Liver (tissue), 9 donors: Measurements from ENCODE around the gene PKDREJ. TPM values are rescaled to one million over a fixed set of nuclear protein-coding genes. Genes with fewer than 3 reads are reported as not detected.

Experiments
- DNase-seq: peaks from one replicate; pipeline ENCODE4 v3.0.0-alpha.2; 2017; ENCODE audit warnings: low spot score
- H3K27ac ChIP-seq, 2 donors: one replicate each; pipeline ENCODE4 v1.7.0; 2013; ENCODE audit warnings: inconsistent platforms in 2 of 2, low read length in 2 of 2, control low read depth in 1 of 2, low read depth in 1 of 2, mild to moderate bottlenecking in 1 of 2
- H3K27me3 ChIP-seq, 4 donors: one replicate each; pipeline versions ENCODE4 v1.6.1 to v1.7.0; 2013; ENCODE audit warnings: low read length in 3 of 4, inconsistent platforms in 1 of 4, mild to moderate bottlenecking in 1 of 4, moderate library complexity in 1 of 4; ENCODE audit not compliant: control insufficient read depth in 4 of 4, insufficient read depth in 4 of 4
- H3K36me3 ChIP-seq, 4 donors: one replicate each; pipeline versions ENCODE4 v1.6.1 to v1.7.0; 2013; ENCODE audit warnings: low read length in 3 of 4, mild to moderate bottlenecking in 3 of 4, low read depth in 1 of 4, moderate library complexity in 1 of 4; ENCODE audit not compliant: control insufficient read depth in 4 of 4, insufficient read depth in 3 of 4
- H3K4me1 ChIP-seq, 4 donors: one replicate each; pipeline versions ENCODE4 v1.6.1 to v1.7.0; 2013; ENCODE audit warnings: low read length in 3 of 4, mild to moderate bottlenecking in 3 of 4, moderate library complexity in 1 of 4; ENCODE audit not compliant: control insufficient read depth in 4 of 4, insufficient read depth in 4 of 4
- H3K4me3 ChIP-seq, 3 donors: one replicate each; pipeline versions ENCODE4 v1.6.1 to v1.7.0; 2013; ENCODE audit warnings: low read length in 3 of 3, control low read depth in 1 of 3, low read depth in 1 of 3, mild to moderate bottlenecking in 1 of 3
- H3K9ac ChIP-seq, 2 donors: one replicate each; pipeline ENCODE4 v1.7.0; 2013; ENCODE audit warnings: low read length in 2 of 2, mild to moderate bottlenecking in 2 of 2, moderate library complexity in 2 of 2, control low read depth in 1 of 2, low read depth in 1 of 2
- H3K9me3 ChIP-seq, 4 donors: one replicate each; pipeline versions ENCODE4 v1.6.1 to v1.7.0; 2013; ENCODE audit warnings: low read length in 3 of 4; ENCODE audit not compliant: control insufficient read depth in 4 of 4
- EGR1 ChIP-seq, 2 donors: IDR thresholded peaks; 2 replicates each; pipeline ENCODE4 v1.6.1; 2016 to 2018; ENCODE audit warnings: antibody characterized with exemption in 2 of 2, low read depth in 2 of 2
- FOXA1 ChIP-seq: IDR thresholded peaks from 2 replicates; pipeline ENCODE4 v1.6.1; 2016; ENCODE audit warnings: antibody characterized with exemption
- FOXA2 ChIP-seq: IDR thresholded peaks from 2 replicates; pipeline ENCODE4 v1.6.1; 2016; ENCODE audit warnings: antibody characterized with exemption
- GABPA ChIP-seq, 2 donors: IDR thresholded peaks in 1 of 2; conservative IDR thresholded peaks in 1 of 2; 2 replicates each; pipeline ENCODE4 v1.6.1; 2016; ENCODE audit warnings: antibody characterized with exemption in 2 of 2, mild to moderate bottlenecking in 1 of 2, moderate library complexity in 1 of 2
- HNF4A ChIP-seq, 2 donors: conservative IDR thresholded peaks; 2 replicates each; pipeline ENCODE4 v1.6.1; 2016; ENCODE audit warnings: antibody characterized with exemption in 2 of 2, mild to moderate bottlenecking in 2 of 2
- HNF4G ChIP-seq: IDR thresholded peaks from 2 replicates; pipeline ENCODE4 v1.6.1; 2016; ENCODE audit warnings: antibody characterized with exemption
- JUND ChIP-seq, 2 donors: IDR thresholded peaks; 2 replicates each; pipeline ENCODE4 v1.6.1; 2016; ENCODE audit warnings: antibody characterized with exemption in 2 of 2
- NR2F2 ChIP-seq: IDR thresholded peaks from 2 replicates; pipeline ENCODE4 v1.6.1; 2016; ENCODE audit warnings: antibody characterized with exemption
- RAD21 ChIP-seq, 2 donors: IDR thresholded peaks; 2 replicates each; pipeline ENCODE4 v1.6.1; 2016; ENCODE audit warnings: antibody characterized with exemption in 2 of 2, mild to moderate bottlenecking in 2 of 2
- RXRA ChIP-seq, 2 donors: IDR thresholded peaks; 2 replicates each; pipeline ENCODE4 v1.6.1; 2017 to 2018; ENCODE audit warnings: antibody characterized with exemption in 2 of 2, mild to moderate bottlenecking in 1 of 2
- SP1 ChIP-seq: IDR thresholded peaks from 2 replicates; pipeline ENCODE4 v1.6.1; 2018; ENCODE audit warnings: antibody characterized with exemption, mild to moderate bottlenecking
- TAF1 ChIP-seq: conservative IDR thresholded peaks from 2 replicates; pipeline ENCODE4 v1.6.1; 2016; ENCODE audit warnings: antibody characterized with exemption, mild to moderate bottlenecking
- YY1 ChIP-seq: IDR thresholded peaks from 2 replicates; pipeline ENCODE4 v1.6.1; 2016; ENCODE audit warnings: antibody characterized with exemption, mild to moderate bottlenecking
- WGBS: extraction: QIAGEN DNeasy Blood & Tissue Kit; methylation state at CpG from one replicate; pipeline ENCODE4 v1.1.7; 2013; 5-methylcytosine and 5-hydroxymethylcytosine counted together
- polyA plus RNA-seq, 2 donors: library from polyadenylated mRNA; stranded (reverse) in 1 of 2; unstranded in 1 of 2; fragments of 200-250 nt in 1 of 2; fragments of >200 nt in 1 of 2; fragmentation: Nextera tagmentation in 1 of 2; extraction: Ambion mirVana in 1 of 2; gene quantifications; one replicate each; pipeline versions ENCODE4 v1.2.1 to v1.2.3, GENCODE V29; 2013 to 2015
- total RNA-seq, 2 donors: library from RNA; depleted of rRNA; stranded (reverse); fragments of >200 nt; gene quantifications; one replicate each; pipeline ENCODE4 v1.2.3, GENCODE V29; 2014
- TF ChIP-seq, protein P1 (sequence below): fragments of 150-350 bp; IDR thresholded peaks from 2 replicates; pipeline ENCODE4 v1.5.1; 2017; ENCODE audit warnings: improper control_type of control experiment, low read depth, low read length; ENCODE audit not compliant: missing input control
- TF ChIP-seq, protein P2 (sequence below): IDR thresholded peaks from 2 replicates; pipeline ENCODE4 v1.6.1; 2016; ENCODE audit warnings: antibody characterized with exemption
- TF ChIP-seq, protein P3 (sequence below): IDR thresholded peaks from 2 replicates; pipeline ENCODE4 v1.6.1; 2016; ENCODE audit warnings: antibody characterized with exemption
- TF ChIP-seq, protein P4 (sequence below): IDR thresholded peaks from 2 replicates; pipeline ENCODE4 v1.6.1; 2016; ENCODE audit warnings: antibody characterized with exemption
- TF ChIP-seq, protein P5 (sequence below): IDR thresholded peaks from 2 replicates; pipeline ENCODE4 v1.6.1; 2016; ENCODE audit warnings: antibody characterized with exemption, mild to moderate bottlenecking
- donor health status: healthy.
- donor health status: healthy.
- donor health status: healthy.
- donor health status: healthy.
- donor health status: healthy.

PKDREJ gene
- total and polyA plus RNA-seq, 4 donors, result under 0.01 to 0.05 (median 0.02) TPM

DNA sequence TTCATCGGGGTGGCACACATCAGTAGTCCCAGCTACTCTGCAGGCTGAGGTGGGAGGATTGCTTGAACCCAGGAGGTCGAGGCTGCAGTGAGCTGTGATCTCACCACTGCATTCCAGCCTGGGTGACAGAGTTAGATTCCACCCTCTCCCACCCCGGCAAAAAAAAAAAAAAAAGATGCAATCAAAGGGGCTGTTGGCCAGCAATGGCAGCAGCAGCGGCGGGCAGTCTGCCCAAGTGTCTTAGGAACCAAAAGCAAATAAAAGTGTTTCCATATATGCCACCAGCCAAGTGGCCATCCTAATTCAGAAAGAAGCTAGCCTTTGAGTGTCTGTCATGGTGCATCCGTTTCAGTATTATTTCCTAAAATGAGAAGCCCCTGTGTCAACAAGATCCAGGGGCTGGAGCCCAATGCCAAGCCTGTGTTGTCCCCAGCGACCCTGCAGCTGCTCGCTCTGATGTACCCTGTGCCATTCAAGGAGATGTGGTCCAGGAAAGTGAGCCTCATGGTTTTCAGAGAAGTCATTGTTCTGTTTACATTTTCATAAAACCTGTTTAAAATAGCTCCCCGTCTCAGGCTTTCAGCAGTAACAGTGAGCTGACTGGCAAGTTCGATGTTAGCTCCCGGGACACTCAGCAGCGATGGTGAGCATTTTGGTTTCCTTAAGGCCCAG lies 25.6 kb downstream of the PKDREJ start:
- H3K4me1 ChIP-seq, result peaks cover 4 to 18% (median 13%) of the 10 kb centered on the region in 4 donors
- H3K27ac ChIP-seq, result no peak overlapping the region
- no peaks in the 10 kb centered on the region for H3K27me3 ChIP-seq
- H3K36me3 ChIP-seq, result peaks cover 18 to 41% (median 37%) of the 10 kb centered on the region in 4 donors
- no peak overlapping the region for H3K4me3 ChIP-seq
- no peaks in the 10 kb centered on the region for H3K9me3 ChIP-seq
- H3K9ac ChIP-seq, result no peak overlapping the region
- TF ChIP-seq, protein P1, sequence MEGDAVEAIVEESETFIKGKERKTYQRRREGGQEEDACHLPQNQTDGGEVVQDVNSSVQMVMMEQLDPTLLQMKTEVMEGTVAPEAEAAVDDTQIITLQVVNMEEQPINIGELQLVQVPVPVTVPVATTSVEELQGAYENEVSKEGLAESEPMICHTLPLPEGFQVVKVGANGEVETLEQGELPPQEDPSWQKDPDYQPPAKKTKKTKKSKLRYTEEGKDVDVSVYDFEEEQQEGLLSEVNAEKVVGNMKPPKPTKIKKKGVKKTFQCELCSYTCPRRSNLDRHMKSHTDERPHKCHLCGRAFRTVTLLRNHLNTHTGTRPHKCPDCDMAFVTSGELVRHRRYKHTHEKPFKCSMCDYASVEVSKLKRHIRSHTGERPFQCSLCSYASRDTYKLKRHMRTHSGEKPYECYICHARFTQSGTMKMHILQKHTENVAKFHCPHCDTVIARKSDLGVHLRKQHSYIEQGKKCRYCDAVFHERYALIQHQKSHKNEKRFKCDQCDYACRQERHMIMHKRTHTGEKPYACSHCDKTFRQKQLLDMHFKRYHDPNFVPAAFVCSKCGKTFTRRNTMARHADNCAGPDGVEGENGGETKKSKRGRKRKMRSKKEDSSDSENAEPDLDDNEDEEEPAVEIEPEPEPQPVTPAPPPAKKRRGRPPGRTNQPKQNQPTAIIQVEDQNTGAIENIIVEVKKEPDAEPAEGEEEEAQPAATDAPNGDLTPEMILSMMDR, result no peak
- WGBS, result 95% methylated on average over 12 of the region's 12 CpGs
- DNase-seq, result no peak

DNA sequence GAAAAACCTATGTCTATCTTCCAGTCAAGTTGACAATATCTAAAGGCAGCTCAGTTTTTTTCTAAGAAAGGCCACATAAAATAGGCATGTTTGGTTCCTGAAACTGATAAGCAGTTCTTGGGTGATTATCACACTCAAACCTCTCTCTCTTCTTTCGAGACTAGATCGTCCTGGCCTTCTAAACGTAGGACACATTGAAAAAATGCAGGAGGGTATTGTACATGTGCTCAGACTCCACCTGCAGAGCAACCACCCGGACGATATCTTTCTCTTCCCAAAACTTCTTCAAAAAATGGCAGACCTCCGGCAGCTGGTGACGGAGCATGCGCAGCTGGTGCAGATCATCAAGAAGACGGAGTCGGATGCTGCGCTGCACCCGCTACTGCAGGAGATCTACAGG lies 28.2 kb downstream of the PKDREJ start:
- TF ChIP-seq YY1 (no peak), HNF4A (conservative IDR thresholded peaks at IDR 0.05) (no peak), SP1 (no peak), HNF4G (no peak), RXRA (IDR thresholded peaks at IDR 0.05) (no peak), EGR1 (IDR thresholded peaks at IDR 0.05; ENCODE audit: low read depth in 2 of 2) (no peak), FOXA1 (no peak)
- TF ChIP-seq, protein P2, sequence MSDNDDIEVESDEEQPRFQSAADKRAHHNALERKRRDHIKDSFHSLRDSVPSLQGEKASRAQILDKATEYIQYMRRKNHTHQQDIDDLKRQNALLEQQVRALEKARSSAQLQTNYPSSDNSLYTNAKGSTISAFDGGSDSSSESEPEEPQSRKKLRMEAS, result no peak
- TF ChIP-seq, protein P3, sequence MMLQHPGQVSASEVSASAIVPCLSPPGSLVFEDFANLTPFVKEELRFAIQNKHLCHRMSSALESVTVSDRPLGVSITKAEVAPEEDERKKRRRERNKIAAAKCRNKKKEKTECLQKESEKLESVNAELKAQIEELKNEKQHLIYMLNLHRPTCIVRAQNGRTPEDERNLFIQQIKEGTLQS, result no peak
- WGBS, result 95% methylated on average over 12 of the region's 12 CpGs
- peaks cover 0 to 7% (median 3%) of the 10 kb centered on the region in 4 donors for H3K4me1 ChIP-seq
- no peak overlapping the region for H3K9ac ChIP-seq
- no peak overlapping the region for H3K27ac ChIP-seq
- no peak overlapping the region for H3K4me3 ChIP-seq
- no peak for DNase-seq
- no peaks in the 10 kb centered on the region for H3K27me3 ChIP-seq
- H3K36me3 ChIP-seq, result peaks cover 19 to 49% (median 44%) of the 10 kb centered on the region in 4 donors
- H3K9me3 ChIP-seq, result no peaks in the 10 kb centered on the region

DNA sequence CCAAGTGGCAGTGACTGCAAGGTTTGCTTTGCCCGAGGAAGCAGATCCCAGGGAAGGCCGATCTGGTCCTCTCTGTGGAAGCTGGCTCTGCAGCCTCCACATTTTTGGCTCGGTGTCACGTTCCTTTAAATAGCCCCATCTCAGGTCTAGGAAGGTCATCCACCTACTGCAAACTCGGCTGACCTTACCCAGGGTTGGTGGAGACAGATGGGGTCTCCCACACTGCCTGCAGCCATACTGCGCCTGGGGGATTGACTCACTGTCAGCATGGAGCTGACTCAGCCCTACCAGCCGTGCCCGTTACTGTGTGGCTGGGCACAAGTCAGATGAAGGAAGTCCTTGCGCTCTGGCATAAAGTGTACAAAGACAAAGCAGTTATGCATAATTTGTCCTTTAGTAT lies 29.9 kb downstream of the PKDREJ start:
- Histone ChIP-seq H3K4me1 (no peaks in the 10 kb centered on the region), H3K27ac (no peak overlapping the region), H3K36me3 (peaks cover 15 to 36% (median 34%) of the 10 kb centered on the region in 4 donors), H3K9me3 (no peaks in the 10 kb centered on the region), H3K4me3 (no peak overlapping the region), H3K9ac (no peak overlapping the region), H3K27me3 (no peaks in the 10 kb centered on the region)
- no peak for DNase-seq
- 64% methylated on average over 9 of the region's 9 CpGs for WGBS
- TF ChIP-seq, protein P4, sequence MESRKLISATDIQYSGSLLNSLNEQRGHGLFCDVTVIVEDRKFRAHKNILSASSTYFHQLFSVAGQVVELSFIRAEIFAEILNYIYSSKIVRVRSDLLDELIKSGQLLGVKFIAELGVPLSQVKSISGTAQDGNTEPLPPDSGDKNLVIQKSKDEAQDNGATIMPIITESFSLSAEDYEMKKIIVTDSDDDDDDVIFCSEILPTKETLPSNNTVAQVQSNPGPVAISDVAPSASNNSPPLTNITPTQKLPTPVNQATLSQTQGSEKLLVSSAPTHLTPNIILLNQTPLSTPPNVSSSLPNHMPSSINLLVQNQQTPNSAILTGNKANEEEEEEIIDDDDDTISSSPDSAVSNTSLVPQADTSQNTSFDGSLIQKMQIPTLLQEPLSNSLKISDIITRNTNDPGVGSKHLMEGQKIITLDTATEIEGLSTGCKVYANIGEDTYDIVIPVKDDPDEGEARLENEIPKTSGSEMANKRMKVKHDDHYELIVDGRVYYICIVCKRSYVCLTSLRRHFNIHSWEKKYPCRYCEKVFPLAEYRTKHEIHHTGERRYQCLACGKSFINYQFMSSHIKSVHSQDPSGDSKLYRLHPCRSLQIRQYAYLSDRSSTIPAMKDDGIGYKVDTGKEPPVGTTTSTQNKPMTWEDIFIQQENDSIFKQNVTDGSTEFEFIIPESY, result no peak
- TF ChIP-seq RAD21 (IDR thresholded peaks at IDR 0.05) (no peak), RXRA (IDR thresholded peaks at IDR 0.05) (no peak), FOXA2 (no peak), JUND (IDR thresholded peaks at IDR 0.05) (no peak), NR2F2 (no peak), TAF1 (no peak), YY1 (no peak), HNF4A (conservative IDR thresholded peaks at IDR 0.05) (no peak), EGR1 (IDR thresholded peaks at IDR 0.05; ENCODE audit: low read depth in 2 of 2) (no peak), HNF4G (no peak), FOXA1 (no peak), SP1 (no peak), GABPA (IDR thresholded peaks at IDR 0.05 in 1 of 2, conservative IDR thresholded peaks at IDR 0.05 in 1 of 2) (no peak)
- TF ChIP-seq, protein P2, result no peak
- TF ChIP-seq, protein P5, sequence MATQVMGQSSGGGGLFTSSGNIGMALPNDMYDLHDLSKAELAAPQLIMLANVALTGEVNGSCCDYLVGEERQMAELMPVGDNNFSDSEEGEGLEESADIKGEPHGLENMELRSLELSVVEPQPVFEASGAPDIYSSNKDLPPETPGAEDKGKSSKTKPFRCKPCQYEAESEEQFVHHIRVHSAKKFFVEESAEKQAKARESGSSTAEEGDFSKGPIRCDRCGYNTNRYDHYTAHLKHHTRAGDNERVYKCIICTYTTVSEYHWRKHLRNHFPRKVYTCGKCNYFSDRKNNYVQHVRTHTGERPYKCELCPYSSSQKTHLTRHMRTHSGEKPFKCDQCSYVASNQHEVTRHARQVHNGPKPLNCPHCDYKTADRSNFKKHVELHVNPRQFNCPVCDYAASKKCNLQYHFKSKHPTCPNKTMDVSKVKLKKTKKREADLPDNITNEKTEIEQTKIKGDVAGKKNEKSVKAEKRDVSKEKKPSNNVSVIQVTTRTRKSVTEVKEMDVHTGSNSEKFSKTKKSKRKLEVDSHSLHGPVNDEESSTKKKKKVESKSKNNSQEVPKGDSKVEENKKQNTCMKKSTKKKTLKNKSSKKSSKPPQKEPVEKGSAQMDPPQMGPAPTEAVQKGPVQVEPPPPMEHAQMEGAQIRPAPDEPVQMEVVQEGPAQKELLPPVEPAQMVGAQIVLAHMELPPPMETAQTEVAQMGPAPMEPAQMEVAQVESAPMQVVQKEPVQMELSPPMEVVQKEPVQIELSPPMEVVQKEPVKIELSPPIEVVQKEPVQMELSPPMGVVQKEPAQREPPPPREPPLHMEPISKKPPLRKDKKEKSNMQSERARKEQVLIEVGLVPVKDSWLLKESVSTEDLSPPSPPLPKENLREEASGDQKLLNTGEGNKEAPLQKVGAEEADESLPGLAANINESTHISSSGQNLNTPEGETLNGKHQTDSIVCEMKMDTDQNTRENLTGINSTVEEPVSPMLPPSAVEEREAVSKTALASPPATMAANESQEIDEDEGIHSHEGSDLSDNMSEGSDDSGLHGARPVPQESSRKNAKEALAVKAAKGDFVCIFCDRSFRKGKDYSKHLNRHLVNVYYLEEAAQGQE, result no peak
- TF ChIP-seq, protein P3, result no peak
